AG20443 (cell line): Measurements from ENCODE around the gene ABCC6.
"Not testable (repeated sequence)": the region's sequence is repeated elsewhere in the genome, so short reads cannot be mapped to it uniquely, and the experiment has no call there.

ENCODE experiments used
- DNase-seq: peaks from one replicate; pipeline ENCODE4 v3.0.0; 2012; ENCODE audit warnings: low spot score, mixed read lengths

ABCC6 gene

DNA sequence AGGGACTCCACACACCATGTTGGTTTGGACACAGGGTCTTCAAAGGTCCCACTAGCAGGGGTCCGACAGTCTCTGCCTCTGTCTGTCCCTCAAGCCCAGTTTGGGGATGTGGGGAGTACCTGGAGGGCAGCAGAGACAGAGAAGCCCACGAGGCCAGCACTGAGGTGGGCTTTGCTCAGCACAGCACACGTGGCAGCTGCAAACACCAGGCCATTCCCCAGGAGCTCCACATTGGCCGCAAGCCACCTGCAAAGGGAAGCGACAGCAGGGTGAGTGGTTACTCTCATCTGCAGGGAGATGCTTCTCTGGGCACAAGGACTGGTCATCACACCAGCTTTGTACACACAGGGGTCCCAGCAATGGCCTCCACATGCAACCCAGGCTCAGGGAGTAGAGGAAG, 62.0 kb downstream of the ABCC6 start:
- no peak for DNase-seq

GRCh38 chr16:16159662-16160061, 63.6 kb downstream of the ABCC6 start:
- no peak for DNase-seq

DNA sequence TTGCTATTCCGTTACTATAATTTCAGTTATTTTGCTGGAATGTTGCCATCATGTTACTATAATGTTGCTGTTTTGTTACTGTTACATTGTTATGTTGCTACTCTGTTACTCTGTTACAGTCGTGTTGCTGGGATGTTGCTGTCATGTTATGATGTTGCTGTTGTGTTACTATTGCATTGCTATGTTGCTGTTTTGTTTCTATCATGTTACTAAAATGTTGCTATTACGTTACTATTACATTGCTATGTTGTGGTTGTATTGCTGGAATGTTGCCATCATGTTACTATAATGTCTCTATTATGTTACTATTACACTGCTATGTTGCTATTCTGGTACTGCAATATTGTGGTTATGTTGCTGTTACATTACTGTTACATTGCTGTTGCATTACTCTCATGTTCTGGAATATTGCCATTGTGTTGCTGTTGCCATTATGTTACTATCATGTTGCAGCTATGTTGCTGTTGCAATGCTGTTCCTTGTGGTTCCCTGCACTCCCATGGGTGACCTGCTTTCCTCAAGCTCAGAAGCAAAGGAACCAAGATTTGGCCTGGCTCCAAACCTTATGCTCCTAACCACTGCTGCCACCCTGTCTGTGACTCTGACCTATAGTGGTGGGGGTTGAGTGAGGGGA, 64.4 kb downstream of the ABCC6 start:
- DNase-seq, result no peak

DNA sequence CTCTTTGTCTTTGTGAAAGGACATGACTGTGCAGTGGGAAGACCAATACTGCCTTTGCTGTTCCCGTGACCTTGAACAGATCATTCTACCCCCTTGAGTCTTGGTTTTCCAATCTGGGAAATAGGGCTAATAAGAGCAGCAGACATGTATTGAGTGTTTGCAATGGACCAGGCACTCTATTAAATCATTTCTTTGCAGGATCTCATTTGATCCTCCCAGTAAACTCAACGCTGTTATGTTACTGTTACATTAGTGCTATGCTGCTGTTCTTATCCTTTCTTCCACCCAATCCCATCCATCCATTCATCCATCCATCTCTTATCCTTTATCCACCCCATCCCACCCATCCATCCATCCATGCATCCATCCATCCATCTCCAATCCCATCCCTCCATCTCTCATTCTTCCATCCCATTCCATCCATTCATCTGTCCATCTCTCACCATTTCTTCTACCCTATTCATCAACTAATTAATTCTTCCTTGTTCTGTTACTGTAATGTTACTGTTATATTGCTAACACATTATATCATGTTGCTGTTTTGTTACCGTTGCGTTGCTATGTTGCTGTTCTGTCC, 65.1 kb downstream of the ABCC6 start:
- no peak for DNase-seq

GRCh38 chr16:16157166-16157565, 66.1 kb downstream of the ABCC6 start:
- DNase-seq, result no peak

DNA sequence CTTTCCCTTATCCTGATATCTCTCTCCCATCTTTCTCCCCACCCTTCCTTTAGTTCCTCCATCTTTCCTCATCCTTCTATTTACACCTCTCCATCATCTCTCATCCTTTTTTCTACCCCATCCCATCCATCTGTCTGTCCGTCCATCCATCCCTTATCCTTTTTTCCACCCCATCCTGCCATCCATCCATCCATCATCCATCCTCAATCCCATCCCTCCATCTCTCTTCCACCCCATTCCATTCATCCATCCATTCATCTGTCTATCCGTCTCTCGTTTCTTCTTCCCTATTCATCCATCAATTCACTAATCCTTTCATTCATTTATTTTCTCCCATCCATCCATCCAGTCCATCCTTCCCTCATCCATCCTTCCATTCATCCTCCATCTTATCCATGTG, 68.1 kb downstream of the ABCC6 start:
- DNase-seq, result no peak

GRCh38 chr16:16154281-16154951, 68.9 kb downstream of the ABCC6 start:
- no peak for DNase-seq

GRCh38 chr16:16153000-16153399, 70.3 kb downstream of the ABCC6 start:
- not testable (repeated sequence) for DNase-seq

DNA sequence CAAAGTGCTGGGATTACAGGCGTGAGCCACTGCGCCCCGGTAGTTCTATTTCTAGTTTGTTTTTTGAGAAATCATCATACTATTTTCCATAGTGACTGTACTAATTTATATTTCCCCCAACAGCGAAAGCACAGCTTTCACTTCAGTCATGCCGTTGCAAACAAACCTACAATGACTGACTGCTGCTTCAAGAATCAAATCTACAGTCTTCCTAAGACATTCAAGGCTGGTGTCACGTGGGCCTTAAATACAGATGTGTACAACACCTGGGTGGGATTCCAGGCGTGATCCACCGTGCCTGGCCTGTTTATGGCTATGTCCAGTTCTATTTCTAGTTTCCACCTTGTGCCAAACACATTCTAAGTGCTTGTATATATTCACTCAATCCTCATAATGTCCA, 72.0 kb downstream of the ABCC6 start:
- DNase-seq, result no peak

DNA sequence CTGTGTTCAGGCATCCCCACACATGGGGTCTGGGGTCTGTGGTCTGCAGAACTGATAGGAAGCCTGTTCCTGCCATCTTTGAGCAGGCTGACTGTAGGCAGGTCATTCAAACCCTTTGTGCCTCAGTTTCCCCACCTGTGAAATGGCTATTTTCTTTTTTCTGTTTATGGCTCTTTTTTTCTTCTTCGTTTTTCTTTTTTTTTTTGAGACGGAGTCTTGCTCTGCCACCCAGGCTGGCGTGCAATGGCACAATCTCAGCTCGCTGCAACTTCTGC, 72.5 kb downstream of the ABCC6 start:
- no peak for DNase-seq

DNA sequence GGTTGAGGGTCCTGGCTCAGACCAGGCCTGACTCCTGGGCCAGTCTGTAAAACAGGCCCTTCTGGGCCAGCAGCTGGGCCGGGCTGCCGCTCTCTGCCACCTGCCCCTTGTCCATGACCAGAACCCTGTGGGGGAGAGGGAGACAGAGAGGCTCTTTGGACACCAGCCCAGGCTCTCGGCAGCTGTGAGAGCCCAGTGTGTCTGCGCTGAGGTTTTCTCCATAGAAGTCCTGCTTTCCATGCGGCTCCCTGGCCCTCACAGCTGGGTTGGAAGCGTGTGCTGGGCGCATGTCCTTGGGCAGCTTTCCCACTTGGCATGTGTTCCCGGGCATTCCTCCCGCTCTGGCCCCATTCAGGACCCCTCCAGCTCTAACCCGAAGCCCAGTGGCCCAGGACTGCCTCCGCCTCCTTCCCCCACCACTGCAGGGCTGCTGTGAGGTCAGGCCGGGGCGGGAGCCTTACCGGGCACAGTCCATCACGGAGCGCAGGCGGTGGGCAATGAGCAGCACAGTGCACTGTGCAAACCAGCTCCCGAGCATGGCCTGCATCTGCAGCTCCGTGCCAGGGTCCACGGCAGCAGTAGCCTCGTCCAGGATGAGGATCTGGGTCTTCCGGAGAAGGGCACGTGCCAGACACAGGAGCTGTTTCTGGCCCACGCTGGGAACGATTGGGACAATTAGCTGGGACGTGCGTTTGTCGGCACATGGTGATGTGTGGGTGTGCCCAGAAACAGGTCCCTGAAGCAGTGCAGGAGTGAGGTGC, 73.0 kb downstream of the ABCC6 start:
- peak; percentile 67 for DNase-seq

- no peak for DNase-seq
These were observed 73.6 kb downstream of the ABCC6 start for GRCh38 chr16:16149710-16150116.

DNA sequence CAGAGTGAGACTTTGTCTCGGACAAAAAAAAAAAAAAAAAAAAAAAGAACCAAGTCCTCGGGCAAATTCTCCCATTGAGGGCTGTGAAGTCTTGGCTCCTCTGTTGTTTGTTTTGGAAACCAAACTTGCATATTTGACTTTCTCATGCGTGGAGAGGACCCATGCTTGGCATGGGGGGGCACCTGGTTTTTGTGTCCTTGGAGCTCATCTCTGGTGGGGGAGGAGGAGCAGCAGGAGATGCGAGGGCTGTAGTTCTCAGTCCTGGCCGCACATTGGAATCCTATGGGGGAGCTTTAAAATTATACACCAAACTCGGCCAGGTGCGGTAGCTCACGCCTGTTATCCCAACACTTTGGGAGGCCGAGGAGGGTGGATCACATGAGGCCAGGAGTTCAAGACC, 74.5 kb downstream of the ABCC6 start:
- DNase-seq, result no peak

DNA sequence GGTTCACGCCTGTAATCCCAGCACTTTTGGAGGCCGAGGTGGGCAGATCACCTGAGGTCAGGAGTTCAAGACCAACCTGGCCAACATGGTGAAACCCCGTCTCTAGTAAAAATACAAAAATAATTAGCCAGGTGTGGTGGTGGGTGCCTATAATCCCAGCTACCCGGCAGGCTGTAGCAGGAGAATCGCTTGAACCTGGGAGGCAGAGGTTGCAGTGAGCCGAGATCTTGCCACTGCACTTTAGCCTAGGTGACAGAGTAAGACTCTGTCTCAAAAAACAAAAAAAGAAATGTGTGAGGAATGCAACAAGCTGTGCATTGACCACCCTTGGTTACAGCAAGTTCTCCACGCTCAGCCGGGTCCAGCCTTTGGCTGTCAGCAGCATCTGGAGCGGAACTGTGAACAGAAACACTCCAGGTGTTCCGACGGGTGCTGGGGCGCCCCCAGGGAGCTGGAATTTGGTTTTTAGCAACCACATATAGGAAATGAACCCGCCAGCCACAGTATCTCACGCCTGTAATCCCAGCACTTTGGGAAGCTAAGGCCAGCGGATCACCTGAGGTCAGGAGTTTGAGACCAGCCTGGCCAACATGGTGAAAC, 75.2 kb downstream of the ABCC6 start:
- not testable (repeated sequence) for DNase-seq

DNA sequence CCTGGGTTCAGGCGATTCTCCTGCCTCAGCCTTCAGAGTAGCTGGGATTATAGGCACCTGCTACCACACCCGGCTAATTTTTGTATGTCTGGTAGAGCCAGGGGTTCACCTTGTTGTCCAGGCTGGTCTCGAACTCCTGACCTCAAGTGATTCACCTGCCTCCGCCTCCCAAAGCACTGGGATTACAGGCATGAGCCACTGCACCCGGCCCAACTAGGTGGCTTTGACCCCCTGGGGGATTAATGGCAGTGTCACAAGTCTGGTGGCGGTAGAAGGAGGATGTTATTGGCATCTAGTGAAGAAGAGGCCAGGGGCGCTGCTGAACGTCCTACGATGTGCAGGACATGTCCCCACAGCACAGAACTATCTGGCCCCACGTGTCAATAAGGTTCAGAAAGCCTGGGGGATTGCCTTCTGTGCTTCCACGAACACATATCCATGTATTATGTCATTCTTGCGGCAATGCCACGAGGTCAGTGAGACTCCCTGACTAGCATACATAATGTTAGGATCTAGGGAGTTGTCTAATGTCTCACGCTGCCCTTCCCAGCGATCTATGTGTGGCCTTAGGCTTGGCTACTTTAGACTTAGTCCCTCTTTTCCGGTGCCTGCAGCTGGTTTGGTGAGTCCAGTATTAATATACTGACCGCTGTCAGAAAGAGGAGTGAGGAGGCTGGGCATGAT, 75.8 kb downstream of the ABCC6 start:
- no peak for DNase-seq

- no peak for DNase-seq
These were observed 76.6 kb downstream of the ABCC6 start for GRCh38 chr16:16146380-16147315.

DNA sequence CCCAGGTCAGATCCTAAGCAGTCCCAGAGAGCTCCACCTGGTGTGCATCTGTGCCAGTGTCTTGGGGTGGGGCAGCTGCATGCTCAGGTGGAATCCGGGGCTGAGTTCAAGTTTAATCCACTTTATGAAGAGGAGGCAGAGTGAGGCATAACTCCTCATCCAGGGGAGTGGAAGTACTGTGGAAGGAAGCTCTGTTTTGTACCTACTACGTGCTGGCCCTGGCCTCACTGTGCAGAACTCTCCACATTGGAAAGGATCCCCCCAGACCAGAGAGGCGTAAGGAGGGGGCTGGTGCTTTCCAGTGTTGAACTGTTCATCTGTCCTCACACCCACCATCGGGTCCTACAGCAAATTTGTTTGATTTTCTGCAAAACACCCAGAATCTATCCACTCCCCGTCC, 78.0 kb downstream of the ABCC6 start:
- DNase-seq, result no peak

- no peak for DNase-seq
These were observed 78.9 kb downstream of the ABCC6 start for GRCh38 chr16:16144416-16144815.

- DNase-seq, result no peak
These were observed 79.4 kb downstream of the ABCC6 start for GRCh38 chr16:16143931-16144330.

DNA sequence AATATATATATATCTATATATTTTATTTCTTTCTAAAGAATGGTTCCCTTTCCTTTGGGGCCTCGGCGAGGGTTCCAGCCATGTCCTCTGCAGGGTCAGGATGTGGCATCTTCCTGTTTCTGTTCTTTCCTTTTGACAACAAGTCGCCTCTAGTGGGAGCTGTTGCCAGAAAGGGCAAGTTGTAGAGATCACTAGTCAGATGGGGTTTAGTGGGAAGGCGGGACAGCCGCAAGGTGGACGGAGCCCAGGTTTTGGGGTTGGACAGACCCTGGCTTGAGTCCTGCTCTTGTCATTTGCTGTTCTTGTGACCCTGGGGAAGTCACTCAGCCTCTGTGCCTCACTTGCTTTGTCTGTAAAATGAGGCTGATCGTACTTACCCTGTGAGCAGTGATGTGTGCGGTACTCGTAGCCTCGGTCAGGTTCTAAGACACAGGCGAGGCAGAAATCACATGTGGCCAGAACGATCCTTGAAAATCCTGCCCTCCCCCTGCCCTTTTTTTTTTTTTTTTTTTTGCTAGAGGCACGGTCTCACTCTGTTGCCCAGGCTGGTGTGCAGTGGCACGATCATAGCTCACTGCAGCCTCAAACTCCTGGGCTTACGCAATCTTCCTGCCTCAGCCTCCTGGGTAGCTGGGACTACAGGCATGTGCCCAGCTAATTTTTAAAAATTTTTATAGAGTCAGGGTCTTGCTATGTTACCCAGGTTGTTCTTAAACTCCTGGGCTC, 80.1 kb downstream of the ABCC6 start:
- peak; percentile 37 for DNase-seq
